ENCODE data around the gene C9orf152. TPM values are rescaled to one million over a fixed set of nuclear protein-coding genes. Genes with fewer than 3 reads are reported as not detected.

Gene C9orf152
- total RNA-seq, 1 experiment from 2014 or later = 0.95 TPM

GRCh38 chr9:110185806-110186205 is 22.2 kb downstream of the C9orf152 start:
- Histone ChIP-seq H3K9me2 (replicated peaks; ENCODE audit: low read length) (no peaks in the 10 kb centered on the region), H3F3A (ENCODE audit: low read length, unreplicated experiment) (no peaks in the 10 kb centered on the region), H3K4me3 (ENCODE audit: low read length) (no peak overlapping the region), H3K9ac (ENCODE audit: low read length) (no peak overlapping the region), H2AFZ (ENCODE audit: low read length) (no peak overlapping the region), H3K4me1 (ENCODE audit: insufficient read depth, low read length) (0 out of 2 replicates have a peak, but pooled peaks cover 3% of the 10 kb centered on the region), H3K4me2 (ENCODE audit: low read length) (no peak overlapping the region), H3K36me3 (ENCODE audit: low read depth, low read length) (no peaks in the 10 kb centered on the region), H3K9me3 (ENCODE audit: low read length) (no peaks in the 10 kb centered on the region), H3K79me2 (ENCODE audit: low read length) (no peaks in the 10 kb centered on the region), H4K20me1 (ENCODE audit: low read length) (no peaks in the 10 kb centered on the region), H3K27me3 (ENCODE audit: low read length) (no peaks in the 10 kb centered on the region), H3K27ac (ENCODE audit: low read length) (no peak overlapping the region)
- ChIA-PET CTCF (no interaction called here), POLR2A (ENCODE audit: unreplicated experiment) (no interaction called here)
- BruUV-seq (replicated peaks) = no TSS peak
- ATAC-seq = no peak
- no peak for DNase-seq
- TF ChIP-seq EZH2phosphoT487 (IDR thresholded peaks at IDR 0.05; ENCODE audit: borderline replicate concordance, low read length) (no peak), EZH2 (IDR thresholded peaks at IDR 0.05; ENCODE audit: low read length, unreplicated experiment) (no peak)
- TF ChIP-seq, protein P1, sequence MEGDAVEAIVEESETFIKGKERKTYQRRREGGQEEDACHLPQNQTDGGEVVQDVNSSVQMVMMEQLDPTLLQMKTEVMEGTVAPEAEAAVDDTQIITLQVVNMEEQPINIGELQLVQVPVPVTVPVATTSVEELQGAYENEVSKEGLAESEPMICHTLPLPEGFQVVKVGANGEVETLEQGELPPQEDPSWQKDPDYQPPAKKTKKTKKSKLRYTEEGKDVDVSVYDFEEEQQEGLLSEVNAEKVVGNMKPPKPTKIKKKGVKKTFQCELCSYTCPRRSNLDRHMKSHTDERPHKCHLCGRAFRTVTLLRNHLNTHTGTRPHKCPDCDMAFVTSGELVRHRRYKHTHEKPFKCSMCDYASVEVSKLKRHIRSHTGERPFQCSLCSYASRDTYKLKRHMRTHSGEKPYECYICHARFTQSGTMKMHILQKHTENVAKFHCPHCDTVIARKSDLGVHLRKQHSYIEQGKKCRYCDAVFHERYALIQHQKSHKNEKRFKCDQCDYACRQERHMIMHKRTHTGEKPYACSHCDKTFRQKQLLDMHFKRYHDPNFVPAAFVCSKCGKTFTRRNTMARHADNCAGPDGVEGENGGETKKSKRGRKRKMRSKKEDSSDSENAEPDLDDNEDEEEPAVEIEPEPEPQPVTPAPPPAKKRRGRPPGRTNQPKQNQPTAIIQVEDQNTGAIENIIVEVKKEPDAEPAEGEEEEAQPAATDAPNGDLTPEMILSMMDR (conservative IDR thresholded peaks at IDR 0.05; ENCODE audit: low read depth, low read length) = no peak
- intact Hi-C loops (cut with micrococcal nuclease) = no loop called here

- Histone ChIP-seq H3K79me2 (ENCODE audit: low read length) (no peaks in the 10 kb centered on the region), H3K4me1 (ENCODE audit: insufficient read depth, low read length) (peaks cover 20% of the 10 kb centered on the region), H2AFZ (ENCODE audit: low read length) (no peak overlapping the region), H3K4me3 (ENCODE audit: low read length) (no peak overlapping the region), H3K36me3 (ENCODE audit: low read depth, low read length) (no peaks in the 10 kb centered on the region), H3K27ac (ENCODE audit: low read length) (no peak overlapping the region), H3K27me3 (ENCODE audit: low read length) (no peaks in the 10 kb centered on the region), H3F3A (ENCODE audit: low read length, unreplicated experiment) (no peaks in the 10 kb centered on the region), H3K9ac (ENCODE audit: low read length) (no peak overlapping the region), H4K20me1 (ENCODE audit: low read length) (no peaks in the 10 kb centered on the region), H3K9me2 (replicated peaks; ENCODE audit: low read length) (no peaks in the 10 kb centered on the region), H3K9me3 (ENCODE audit: low read length) (no peaks in the 10 kb centered on the region), H3K4me2 (ENCODE audit: low read length) (no peak overlapping the region)
- no TSS peak for BruUV-seq (replicated peaks)
- TF ChIP-seq, protein P1 (conservative IDR thresholded peaks at IDR 0.05; ENCODE audit: low read depth, low read length) = peak; percentile 81
- TF ChIP-seq EZH2 (IDR thresholded peaks at IDR 0.05; ENCODE audit: low read length, unreplicated experiment) (no peak), EZH2phosphoT487 (IDR thresholded peaks at IDR 0.05; ENCODE audit: borderline replicate concordance, low read length) (no peak)
- intact Hi-C loops (cut with micrococcal nuclease) = loop anchor here (1.0 to 5.0 kb wide), 3 partner anchors 34 to 440 kb away; no protein-coding TSS in a partner anchor
- DNase-seq (peak; percentile 80), ATAC-seq (peak; percentile 66)
- POLR2A ChIA-PET (ENCODE audit: unreplicated experiment) = interaction anchor here (0.6 to 0.7 kb wide), 2 partner anchors 114 to 367 kb away, joined by 5 to 20 read pairs; no protein-coding TSS in a partner anchor
- CTCF ChIA-PET = interaction anchor here (0.5 to 1.1 kb wide), 8 partner anchors 15 to 1437 kb away, joined by 3 to 15 read pairs (median 4); no protein-coding TSS in a partner anchor
These were observed 24.5 kb downstream of the C9orf152 start for GRCh38 chr9:110183208-110184145.
